Adrenal gland (tissue), 5 donors: ENCODE data around the gene FBXL20.

Experiments
- CTCF ChIP-seq, 6 experiments: fragments of 450-650 bp in 4 of 6; fragments of 200-600 bp in 2 of 6; sonication (generic) in 1 of 6; IDR thresholded peaks; 1 replicate in 5 of 6; 2 replicates in 1 of 6; pipeline versions ENCODE4 v1.5.1 to v1.8.0; 2016 to 2021; ENCODE audit warnings: antibody characterized with exemption in 6 of 6, mild to moderate bottlenecking in 2 of 6, moderate library complexity in 1 of 6
- POLR2A ChIP-seq, 2 donors: fragments of 450-650 bp; IDR thresholded peaks; one replicate each; pipeline ENCODE4 v1.6.1; 2017; ENCODE audit warnings: antibody characterized with exemption in 2 of 2, mild to moderate bottlenecking in 2 of 2, moderate library complexity in 1 of 2
- donor health status: DM: no; HTN: no; CAD: no.

GRCh38 chr17:39408360-39408759, 6.9 kb upstream of the FBXL20 start:
- TF ChIP-seq CTCF (IDR thresholded peaks at IDR 0.05) = no peak
- TF ChIP-seq POLR2A (IDR thresholded peaks at IDR 0.05) = no peak
